PC-3 (cell line): ENCODE measurements around the gene MAD1L1.

Experiments used
- EZH2 ChIP-seq: fragments of 300-600 bp; sonication (generic); IDR thresholded peaks from one replicate; pipeline ENCODE4 v1.6.1; 2017; ENCODE audit warnings: antibody characterized with exemption, mild to moderate bottlenecking, low read length; ENCODE audit not compliant: unreplicated experiment
- TF ChIP-seq, protein P1 (sequence below): fragments of 300-600 bp; sonication (generic); conservative IDR thresholded peaks from 2 replicates; pipeline ENCODE4 v1.5.1; 2017; ENCODE audit warnings: antibody characterized with exemption, low read depth, mild to moderate bottlenecking, low read length

DNA sequence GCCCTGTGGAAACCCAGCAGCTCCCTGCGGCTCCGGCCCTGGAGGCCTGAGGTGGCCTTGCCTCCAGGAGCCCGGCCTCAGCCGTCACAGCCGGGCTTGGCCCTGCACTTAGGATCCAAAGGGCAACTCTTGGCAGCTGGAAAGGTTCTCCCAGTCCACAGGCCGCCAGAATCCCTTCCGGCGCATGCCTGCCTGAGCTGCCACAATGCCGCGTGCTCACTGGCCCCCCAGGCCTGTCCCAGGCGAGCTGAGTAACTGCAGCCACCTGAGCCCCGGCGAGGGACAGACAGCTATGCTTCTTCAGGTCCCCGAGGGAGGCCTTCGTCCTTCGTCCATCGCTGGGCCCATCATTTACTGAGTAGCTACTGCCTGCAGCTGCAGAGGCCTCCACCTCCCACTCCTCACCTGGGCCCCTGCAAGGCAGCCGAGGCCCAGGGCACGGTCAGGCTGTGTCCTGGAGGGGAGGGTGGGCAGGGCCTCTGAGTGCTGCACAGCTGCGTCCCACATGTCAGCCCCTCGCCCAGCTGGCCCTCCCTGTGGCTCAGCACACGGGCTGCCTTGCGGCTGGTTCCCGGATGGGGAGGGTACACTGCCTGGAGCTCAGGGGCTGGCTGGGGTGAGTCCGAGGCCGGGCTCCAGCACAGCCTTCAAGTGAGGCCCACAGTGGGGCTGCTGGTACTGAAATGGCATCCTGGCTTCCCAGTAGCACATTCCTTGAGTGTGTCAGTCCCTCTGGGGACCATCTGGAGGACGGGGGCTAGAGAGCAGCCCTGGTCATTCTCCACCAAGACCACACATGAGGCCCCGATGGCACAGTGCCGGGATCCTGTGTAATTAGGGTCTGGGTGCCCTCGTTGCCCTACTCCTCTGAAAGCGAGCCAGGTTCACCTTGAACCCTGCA, 390.2 kb downstream of the MAD1L1 start:
- TF ChIP-seq, protein P1, sequence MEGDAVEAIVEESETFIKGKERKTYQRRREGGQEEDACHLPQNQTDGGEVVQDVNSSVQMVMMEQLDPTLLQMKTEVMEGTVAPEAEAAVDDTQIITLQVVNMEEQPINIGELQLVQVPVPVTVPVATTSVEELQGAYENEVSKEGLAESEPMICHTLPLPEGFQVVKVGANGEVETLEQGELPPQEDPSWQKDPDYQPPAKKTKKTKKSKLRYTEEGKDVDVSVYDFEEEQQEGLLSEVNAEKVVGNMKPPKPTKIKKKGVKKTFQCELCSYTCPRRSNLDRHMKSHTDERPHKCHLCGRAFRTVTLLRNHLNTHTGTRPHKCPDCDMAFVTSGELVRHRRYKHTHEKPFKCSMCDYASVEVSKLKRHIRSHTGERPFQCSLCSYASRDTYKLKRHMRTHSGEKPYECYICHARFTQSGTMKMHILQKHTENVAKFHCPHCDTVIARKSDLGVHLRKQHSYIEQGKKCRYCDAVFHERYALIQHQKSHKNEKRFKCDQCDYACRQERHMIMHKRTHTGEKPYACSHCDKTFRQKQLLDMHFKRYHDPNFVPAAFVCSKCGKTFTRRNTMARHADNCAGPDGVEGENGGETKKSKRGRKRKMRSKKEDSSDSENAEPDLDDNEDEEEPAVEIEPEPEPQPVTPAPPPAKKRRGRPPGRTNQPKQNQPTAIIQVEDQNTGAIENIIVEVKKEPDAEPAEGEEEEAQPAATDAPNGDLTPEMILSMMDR: no peak
- no peak for TF ChIP-seq EZH2
